GM12875 (cell line): Measurements from ENCODE around the gene SPTBN1.
A peak's percentile ranks its signal among the peaks of the same experiment; 100 is the strongest.

ENCODE experiments used
- H3K4me3 ChIP-seq: one replicate; pipeline ENCODE4 v1.5.1; 2011; ENCODE audit warnings: low read depth, low read length, control low read depth
- TF ChIP-seq, protein P1 (sequence below): IDR thresholded peaks from 2 replicates; pipeline ENCODE4 v1.5.1; 2011; ENCODE audit warnings: low read depth, mild to moderate bottlenecking, control low read depth, inconsistent platforms, low read length, moderate library complexity, borderline replicate concordance; ENCODE audit not compliant: insufficient read depth

The SPTBN1 gene

DNA sequence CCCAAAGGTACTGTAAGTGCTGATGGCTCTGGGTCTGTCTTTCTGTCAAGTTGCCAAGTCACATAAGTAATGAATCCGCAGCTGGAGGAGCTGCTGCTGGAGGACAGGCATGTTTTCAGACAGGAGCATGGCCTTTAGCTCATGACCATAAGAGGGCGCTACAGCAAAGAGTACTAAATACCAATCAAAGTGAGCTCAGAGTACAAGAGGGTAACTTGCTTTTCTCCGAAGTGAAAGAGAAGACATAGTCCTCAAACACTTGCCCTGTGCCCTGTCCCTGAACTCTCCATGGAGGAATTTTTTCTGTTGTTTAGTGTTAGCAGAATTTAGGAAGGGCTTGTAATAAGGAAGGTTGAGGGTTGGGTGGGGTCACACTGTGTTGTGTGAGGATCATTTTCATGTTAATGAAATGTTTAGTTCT is 209.3 kb downstream of the SPTBN1 start:
- no peak overlapping the region for H3K4me3 ChIP-seq
- TF ChIP-seq, protein P1, sequence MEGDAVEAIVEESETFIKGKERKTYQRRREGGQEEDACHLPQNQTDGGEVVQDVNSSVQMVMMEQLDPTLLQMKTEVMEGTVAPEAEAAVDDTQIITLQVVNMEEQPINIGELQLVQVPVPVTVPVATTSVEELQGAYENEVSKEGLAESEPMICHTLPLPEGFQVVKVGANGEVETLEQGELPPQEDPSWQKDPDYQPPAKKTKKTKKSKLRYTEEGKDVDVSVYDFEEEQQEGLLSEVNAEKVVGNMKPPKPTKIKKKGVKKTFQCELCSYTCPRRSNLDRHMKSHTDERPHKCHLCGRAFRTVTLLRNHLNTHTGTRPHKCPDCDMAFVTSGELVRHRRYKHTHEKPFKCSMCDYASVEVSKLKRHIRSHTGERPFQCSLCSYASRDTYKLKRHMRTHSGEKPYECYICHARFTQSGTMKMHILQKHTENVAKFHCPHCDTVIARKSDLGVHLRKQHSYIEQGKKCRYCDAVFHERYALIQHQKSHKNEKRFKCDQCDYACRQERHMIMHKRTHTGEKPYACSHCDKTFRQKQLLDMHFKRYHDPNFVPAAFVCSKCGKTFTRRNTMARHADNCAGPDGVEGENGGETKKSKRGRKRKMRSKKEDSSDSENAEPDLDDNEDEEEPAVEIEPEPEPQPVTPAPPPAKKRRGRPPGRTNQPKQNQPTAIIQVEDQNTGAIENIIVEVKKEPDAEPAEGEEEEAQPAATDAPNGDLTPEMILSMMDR: peak; percentile 70

DNA sequence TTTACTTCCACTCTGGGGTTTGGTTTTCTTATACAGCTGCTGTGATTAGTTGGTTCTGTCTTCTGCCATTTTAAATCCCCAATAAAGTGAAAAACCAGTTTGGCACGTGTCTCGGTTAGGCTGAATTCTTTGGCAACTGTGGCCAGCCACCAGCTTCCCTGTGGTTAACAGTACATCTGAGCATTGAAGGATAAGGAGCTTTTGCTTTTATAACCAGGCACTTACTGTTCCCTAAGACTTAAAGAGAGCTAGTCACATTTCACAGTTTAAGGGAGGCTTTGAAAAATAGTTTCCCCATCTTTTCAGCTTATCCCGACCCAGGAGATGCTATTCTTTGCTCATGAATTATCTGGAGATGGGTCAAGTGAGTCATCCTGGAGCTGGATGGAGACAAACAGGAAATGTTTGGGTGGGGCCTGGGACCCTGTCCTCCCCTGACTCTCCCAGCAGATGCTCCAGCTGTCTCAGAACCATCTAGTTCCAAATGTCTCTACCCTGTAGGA is 210.1 kb downstream of the SPTBN1 start:
- TF ChIP-seq, protein P1: no peak
- H3K4me3 ChIP-seq: no peak overlapping the region

DNA sequence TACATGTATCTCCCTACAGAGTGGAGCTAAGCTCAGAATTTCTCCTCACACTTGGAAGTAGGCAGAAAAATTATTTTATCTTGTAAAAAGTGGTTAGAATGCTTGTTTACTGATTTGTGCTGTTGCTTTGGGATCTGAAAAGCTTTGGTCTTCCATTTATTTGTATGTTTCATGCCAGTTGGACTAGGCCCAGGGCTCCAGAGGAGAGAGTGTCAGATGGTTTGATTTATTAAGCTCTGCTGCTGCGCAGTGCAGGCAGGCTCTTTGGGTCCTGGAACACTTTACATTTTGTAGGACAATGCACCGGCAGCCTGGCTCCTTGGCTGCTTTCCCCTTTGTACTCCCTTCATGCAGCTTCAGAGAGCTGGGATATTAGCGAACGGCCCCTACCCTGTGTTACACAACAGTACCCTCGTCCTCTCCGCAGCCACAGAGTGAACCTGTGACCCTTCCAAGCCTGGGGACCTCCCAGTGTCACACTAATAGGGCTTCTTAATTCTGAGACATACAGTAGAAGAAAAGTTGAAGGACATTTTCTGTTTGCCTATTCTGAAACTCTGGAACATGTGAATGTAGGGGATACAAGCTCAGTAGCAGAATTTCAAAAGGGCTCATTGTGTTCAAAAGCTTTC is 210.6 kb downstream of the SPTBN1 start:
- H3K4me3 ChIP-seq: no peak overlapping the region
- TF ChIP-seq, protein P1: no peak

DNA sequence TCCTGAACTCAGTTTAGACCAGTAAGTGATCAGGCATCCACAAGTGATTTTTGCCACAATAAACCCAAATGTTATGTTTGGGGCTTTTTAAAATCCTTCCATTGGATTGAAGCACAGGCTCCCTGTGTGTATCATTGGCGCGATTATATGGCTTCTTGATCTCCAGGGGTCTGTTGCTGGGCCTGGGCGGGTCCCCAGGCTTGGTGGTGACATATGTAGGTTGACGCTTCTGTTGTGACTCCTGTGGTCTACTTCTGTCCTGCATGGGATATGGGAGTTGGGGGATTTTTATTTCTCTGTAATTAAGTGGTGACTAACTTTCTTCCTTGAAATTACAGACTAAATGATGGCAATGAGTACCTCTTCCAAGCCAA is 211.1 kb downstream of the SPTBN1 start:
- TF ChIP-seq, protein P1: no peak
- H3K4me3 ChIP-seq: no peak overlapping the region

DNA sequence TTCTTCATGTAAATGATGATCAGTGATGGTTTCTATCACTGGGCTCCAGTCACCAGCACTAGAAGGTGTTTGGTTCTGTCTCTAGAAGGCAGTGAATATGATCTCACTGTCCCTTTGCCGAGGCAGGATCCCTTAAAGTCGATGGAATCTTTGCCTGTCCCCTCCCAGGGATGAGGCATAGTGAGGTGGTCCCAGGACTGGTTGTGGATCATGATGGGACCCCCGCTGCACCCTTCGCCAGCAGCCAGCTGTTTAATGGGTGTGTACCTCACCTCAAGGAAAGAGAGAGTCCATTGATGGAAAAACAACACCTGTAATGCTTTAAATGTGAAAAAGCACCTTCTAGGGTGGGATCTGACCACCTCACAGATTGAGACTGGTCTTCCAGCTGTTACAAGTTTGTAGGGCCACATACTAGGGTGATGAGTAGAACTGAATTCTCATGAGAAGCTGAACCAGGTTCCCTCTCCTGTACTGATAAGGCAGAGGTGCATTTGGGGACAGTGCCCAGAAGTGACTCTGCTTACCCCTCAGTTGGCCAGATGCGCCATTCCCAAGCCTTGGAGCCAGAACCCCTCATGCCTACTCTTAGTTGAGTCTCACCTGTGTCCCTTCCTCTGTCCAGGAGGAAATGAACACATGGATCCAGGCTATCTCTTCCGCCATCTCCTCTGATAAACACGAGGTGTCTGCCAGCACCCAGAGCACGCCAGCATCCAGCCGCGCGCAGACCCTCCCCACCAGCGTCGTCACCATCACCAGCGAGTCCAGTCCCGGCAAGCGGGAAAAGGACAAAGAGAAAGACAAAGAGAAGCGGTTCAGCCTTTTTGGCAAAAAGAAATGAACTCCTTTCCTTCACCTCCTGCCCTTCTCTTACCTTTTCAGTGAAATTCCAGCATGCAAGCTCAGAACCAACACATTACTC is 211.9 kb downstream of the SPTBN1 start:
- no peak overlapping the region for H3K4me3 ChIP-seq
- TF ChIP-seq, protein P1: no peak

DNA sequence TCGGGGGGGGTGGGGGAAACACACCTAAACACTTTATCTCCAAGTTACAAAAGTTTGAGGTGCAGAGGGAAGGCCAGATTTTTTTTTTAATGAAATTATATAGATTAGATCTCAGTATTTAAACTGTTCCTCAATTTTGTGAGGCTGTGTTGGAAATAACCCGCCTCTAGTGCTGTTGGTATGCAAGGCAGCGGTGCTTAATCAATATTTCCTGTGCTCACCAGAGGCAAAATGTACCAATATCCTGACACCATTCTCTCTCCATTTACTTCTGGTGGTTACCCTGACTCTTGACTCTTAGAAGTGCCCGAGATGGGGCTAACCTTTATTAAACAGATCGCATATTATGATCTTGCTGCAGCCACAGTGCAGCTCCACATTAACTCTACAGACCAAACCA is 212.6 kb downstream of the SPTBN1 start:
- H3K4me3 ChIP-seq: no peak overlapping the region
- TF ChIP-seq, protein P1: no peak
